HG03469 (cell line): ENCODE measurements around the gene C19orf44.
"Not testable (repeated sequence)": the region's sequence is repeated elsewhere in the genome, so short reads cannot be mapped to it uniquely, and the experiment has no call there.

ENCODE experiments used
- ATAC-seq: cut with Tn5 transposase; IDR thresholded peaks from one replicate; pipeline ENCODE4 v1.9.1; 2021; ENCODE audit warnings: mild to moderate bottlenecking, moderate library complexity, moderate number of reproducible peaks; ENCODE audit not compliant: unreplicated experiment

C19orf44 gene

GRCh38 chr19:16466802-16467427 is 29.3 kb upstream of the C19orf44 start:
- not testable (repeated sequence) for ATAC-seq

DNA sequence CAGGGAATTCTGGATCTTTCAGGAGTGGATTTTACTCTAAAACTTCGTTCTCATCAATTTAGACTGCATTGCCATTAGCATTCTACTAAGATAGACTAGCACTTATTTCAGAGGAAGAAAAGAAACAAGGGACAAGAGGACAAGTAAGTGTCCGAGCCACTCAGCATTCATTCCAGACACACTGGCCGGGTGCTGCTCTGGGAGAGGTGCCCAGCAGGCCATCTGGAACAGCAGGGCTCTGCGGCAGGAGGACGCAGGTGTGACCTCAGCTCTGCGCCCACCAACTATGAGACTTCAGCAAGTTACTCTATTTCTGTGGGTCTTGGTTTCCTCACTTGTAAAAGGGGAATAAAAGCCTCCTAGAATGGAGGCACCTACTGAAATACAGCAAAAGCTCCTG is 28.6 kb upstream of the C19orf44 start:
- ATAC-seq = no peak

GRCh38 chr19:16470541-16470910 is 25.7 kb upstream of the C19orf44 start:
- ATAC-seq = no peak

- ATAC-seq = peak; percentile 29
Measured at GRCh38 chr19:16470911-16471811, 25.0 kb upstream of the C19orf44 start.

- not testable (repeated sequence) for ATAC-seq
Measured at GRCh38 chr19:16472559-16472899, 23.7 kb upstream of the C19orf44 start.

GRCh38 chr19:16472992-16473391 is 23.2 kb upstream of the C19orf44 start:
- ATAC-seq = no peak

- no peak for ATAC-seq
Measured at GRCh38 chr19:16473875-16474392, 22.3 kb upstream of the C19orf44 start.

- ATAC-seq = no peak
Measured at GRCh38 chr19:16476401-16476800, 19.8 kb upstream of the C19orf44 start.

DNA sequence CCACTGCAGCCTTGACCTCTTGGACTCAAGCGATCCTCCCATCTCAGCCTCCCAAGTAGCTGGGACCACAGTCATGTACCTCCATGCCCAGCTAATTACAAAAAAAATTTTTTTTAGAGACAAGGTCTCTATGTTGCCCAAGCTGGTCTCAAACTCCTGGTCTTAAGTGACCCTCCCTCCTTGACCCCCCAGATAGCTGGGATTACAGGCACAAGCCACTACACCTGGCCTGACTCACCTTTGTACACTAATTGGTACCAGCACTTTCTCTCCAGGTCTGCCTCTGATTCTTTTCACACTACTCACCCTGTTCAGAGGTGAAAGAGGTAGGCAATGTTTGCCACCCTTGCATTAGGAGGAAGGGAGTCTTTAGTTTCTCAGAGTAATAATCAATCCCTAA is 18.9 kb upstream of the C19orf44 start:
- no peak for ATAC-seq

- ATAC-seq = no peak
Measured at GRCh38 chr19:16482745-16483144, 13.4 kb upstream of the C19orf44 start.

DNA sequence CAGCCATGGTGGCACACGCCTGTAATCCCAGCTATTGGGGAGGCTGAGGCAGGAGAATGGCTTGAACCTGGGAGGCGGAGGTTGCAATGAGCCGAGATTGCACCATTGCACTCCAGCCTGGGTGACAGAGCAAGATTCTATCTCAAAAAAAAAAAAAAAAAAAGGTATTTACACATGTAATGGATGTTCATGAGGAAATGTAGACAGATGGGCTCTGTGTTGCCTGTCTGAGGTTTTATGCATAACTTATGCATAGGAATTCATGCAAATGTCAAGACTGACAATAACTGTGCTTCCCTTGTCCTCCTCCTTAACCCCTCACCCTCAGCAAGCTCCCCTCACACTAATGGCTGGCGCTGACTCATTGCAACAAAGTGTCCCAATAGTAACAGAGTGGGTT is 9.7 kb upstream of the C19orf44 start:
- not testable (repeated sequence) for ATAC-seq

- ATAC-seq = no peak
Measured at GRCh38 chr19:16496613-16496983, 404 bp downstream of the C19orf44 start.

- no peak for ATAC-seq
Measured at GRCh38 chr19:16497042-16497441, 848 bp downstream of the C19orf44 start.

DNA sequence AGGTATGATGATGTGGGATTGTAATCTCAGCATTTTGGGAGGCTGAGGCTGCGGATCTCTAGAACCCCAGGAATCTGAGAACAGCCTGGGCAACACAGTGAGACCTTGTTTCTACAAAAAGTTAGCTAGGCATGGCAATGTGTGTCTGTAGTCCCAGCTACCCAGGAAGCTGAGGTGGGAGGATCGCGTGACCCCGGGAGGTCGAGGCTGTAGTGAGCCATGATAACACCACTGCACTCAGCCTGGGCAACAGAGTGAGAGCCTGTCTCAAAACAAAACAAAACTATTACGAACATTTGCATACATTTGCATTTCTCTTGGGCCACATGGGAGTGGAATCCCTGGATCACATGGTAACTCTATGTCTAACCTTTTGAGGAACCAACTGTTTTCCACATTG is 1.6 kb downstream of the C19orf44 start:
- ATAC-seq = no peak

DNA sequence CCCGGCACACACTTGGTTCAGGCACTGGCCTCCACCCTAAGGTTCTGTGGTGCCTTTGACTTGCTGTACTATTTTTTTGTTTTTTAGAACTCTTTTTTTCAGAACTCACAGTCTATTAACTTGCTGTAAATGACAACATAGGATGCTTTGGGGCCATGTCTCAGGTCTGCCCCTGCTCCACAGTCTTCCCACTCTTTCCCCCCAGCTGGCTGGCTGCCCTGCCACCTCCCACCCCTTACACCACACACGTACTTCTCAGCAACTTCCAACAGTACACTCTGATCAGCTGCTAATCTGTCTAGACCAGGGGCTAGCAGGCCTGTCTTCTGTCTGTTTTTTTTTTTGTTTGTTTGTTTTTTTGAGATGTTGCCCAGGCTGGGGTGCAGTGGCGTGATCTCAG is 8.1 kb downstream of the C19orf44 start:
- ATAC-seq = no peak

DNA sequence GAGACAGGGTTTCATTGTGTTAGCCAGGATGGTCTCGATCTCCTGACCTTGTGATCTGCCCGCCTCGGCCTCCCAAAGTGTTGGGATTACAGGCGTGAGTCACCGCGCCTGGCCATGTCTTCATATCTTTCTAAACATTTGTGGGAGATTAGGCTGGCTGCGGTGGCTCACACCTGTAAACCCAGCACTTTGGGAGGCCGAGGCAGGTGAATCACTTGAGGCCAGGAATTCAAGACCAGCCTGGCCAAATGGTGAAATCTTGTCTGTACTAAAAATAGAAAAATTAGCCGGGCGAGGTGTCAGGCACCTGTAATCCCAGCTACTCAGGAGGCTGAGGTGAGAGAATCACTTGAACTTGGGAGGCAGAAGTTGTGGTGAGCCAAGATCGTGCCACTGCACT is 10.0 kb downstream of the C19orf44 start:
- not testable (repeated sequence) for ATAC-seq

- no peak for ATAC-seq
Measured at GRCh38 chr19:16506961-16507360, 10.8 kb downstream of the C19orf44 start.

- ATAC-seq = no peak
Measured at GRCh38 chr19:16508546-16508945, 12.4 kb downstream of the C19orf44 start.

GRCh38 chr19:16509141-16510061 is 13.2 kb downstream of the C19orf44 start:
- no peak for ATAC-seq

GRCh38 chr19:16512611-16513010 is 16.4 kb downstream of the C19orf44 start:
- not testable (repeated sequence) for ATAC-seq

DNA sequence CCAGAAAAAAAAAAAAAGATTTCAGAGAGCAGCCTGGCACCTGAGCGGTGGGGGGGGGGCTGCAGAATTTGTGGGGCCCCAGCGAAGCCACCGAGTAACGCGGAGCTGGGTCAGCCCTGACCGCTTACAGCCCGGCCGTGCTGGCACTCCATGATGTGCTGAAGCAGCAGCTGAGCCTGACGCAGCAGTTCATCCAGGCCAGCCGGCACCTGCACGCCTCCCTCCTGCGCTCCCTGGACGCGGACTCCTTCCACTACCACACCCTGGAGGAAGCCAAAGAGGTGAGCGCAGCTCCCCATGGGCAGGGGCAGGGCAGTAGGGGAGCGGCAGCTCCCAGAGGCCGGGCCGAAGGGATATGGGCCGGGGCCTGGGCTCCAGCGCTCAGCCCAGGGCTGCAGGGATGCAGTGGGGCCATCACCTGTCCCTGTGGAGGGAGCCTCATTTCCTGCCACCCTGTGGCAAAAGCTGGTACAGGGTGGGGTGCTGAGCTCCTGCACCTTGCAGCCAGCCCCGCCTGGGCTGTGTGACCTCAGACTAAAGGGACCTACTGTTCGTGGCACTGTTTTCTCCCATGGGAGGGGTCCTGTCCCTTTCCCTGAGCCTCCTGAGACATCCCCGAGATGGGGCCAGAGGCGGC is 18.3 kb downstream of the C19orf44 start:
- no peak for ATAC-seq
